ENCODE results near the gene NRIP3. TPM values are rescaled to one million over a fixed set of nuclear protein-coding genes. Genes with fewer than 3 reads are reported as not detected.

NRIP3 gene
- total RNA-seq, 2 donors from 2014 or later, result 0.95 to 1.2 TPM

DNA sequence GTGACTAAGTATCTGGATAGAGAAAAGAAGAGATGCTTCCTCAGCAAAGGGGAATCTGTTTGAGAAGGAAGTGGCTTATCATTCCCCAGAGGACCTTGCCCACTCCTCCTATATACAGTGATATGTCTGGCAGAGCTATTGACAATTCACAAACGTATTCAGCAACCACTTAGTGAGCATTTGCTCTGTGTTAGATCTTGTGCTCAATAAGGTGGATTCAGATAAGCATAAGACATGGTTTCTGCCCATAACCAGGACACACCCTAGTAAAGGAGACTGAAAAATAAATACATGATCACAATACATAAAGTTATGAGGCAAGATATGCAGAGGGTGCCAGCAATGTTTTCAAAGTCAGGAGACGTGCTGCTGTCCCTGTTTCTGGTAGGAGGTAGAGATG, 41.0 kb downstream of the NRIP3 start:
- Histone ChIP-seq H3K4me1 (ENCODE audit: control insufficient read depth, insufficient read depth, low read length) (peaks cover 6% of the 10 kb centered on the region), H3K27ac (ENCODE audit: low read depth, low read length) (no peak overlapping the region), H3K9ac (ENCODE audit: extremely low read depth, low read length, poor library complexity, severe bottlenecking) (no peak overlapping the region), H3K9me3 (ENCODE audit: control insufficient read depth, low read length) (no peaks in the 10 kb centered on the region), H3K4me3 (ENCODE audit: low read length) (peak overlapping the region; percentile 90), H3K36me3 (ENCODE audit: control insufficient read depth, insufficient read depth, low read length) (no peaks in the 10 kb centered on the region), H3K27me3 (ENCODE audit: control insufficient read depth, insufficient read depth, low read length, poor library complexity, severe bottlenecking) (no peaks in the 10 kb centered on the region)
- TF ChIP-seq CTCF (conservative IDR thresholded peaks at IDR 0.05), result no peak
- H3K36me3 Mint-ChIP-seq (ENCODE audit: low read depth), result no peaks in the 10 kb centered on the region
- H3K27ac Mint-ChIP-seq, result no peak overlapping the region
- no peak for DNase-seq
- 84% methylated on average over 2 of the region's 2 CpGs; no CpG with 5 or more reads in 1 of the 2 experiments for WGBS, 2 experiments (ENCODE audit: insufficient coverage in 1 of 2, insufficient read length in 1 of 2)
- no peaks in the 10 kb centered on the region for H3K27me3 Mint-ChIP-seq (ENCODE audit: insufficient read depth)
- H3K4me3 Mint-ChIP-seq, result peak overlapping the region; percentile 82
- H3K4me1 Mint-ChIP-seq, result peaks cover 18% of the 10 kb centered on the region
- H3K9me3 Mint-ChIP-seq, result no peaks in the 10 kb centered on the region

GRCh38 chr11:8961401-8961800, 42.4 kb downstream of the NRIP3 start:
- H3K27ac ChIP-seq (ENCODE audit: low read depth, low read length), result no peak overlapping the region
- Mint-ChIP-seq H3K4me3 (no peak overlapping the region), H3K9me3 (no peaks in the 10 kb centered on the region), H3K36me3 (ENCODE audit: low read depth) (peaks cover 8% of the 10 kb centered on the region), H3K4me1 (peaks cover 22% of the 10 kb centered on the region), H3K27me3 (ENCODE audit: insufficient read depth) (no peaks in the 10 kb centered on the region), H3K27ac (no peak overlapping the region)
- no peaks in the 10 kb centered on the region for H3K36me3 ChIP-seq (ENCODE audit: control insufficient read depth, insufficient read depth, low read length)
- H3K9ac ChIP-seq (ENCODE audit: extremely low read depth, low read length, poor library complexity, severe bottlenecking), result no peak overlapping the region
- WGBS, 2 experiments (ENCODE audit: insufficient coverage in 1 of 2, insufficient read length in 1 of 2), result 91 to 100% methylated on average over 1 to 2 of the region's 2 CpGs
- peaks cover 6% of the 10 kb centered on the region for H3K4me1 ChIP-seq (ENCODE audit: control insufficient read depth, insufficient read depth, low read length)
- H3K27me3 ChIP-seq (ENCODE audit: control insufficient read depth, insufficient read depth, low read length, poor library complexity, severe bottlenecking), result no peaks in the 10 kb centered on the region
- no peak overlapping the region for H3K4me3 ChIP-seq (ENCODE audit: low read length)
- no peak for DNase-seq
- TF ChIP-seq CTCF (conservative IDR thresholded peaks at IDR 0.05), result no peak
- H3K9me3 ChIP-seq (ENCODE audit: control insufficient read depth, low read length), result no peaks in the 10 kb centered on the region

DNA sequence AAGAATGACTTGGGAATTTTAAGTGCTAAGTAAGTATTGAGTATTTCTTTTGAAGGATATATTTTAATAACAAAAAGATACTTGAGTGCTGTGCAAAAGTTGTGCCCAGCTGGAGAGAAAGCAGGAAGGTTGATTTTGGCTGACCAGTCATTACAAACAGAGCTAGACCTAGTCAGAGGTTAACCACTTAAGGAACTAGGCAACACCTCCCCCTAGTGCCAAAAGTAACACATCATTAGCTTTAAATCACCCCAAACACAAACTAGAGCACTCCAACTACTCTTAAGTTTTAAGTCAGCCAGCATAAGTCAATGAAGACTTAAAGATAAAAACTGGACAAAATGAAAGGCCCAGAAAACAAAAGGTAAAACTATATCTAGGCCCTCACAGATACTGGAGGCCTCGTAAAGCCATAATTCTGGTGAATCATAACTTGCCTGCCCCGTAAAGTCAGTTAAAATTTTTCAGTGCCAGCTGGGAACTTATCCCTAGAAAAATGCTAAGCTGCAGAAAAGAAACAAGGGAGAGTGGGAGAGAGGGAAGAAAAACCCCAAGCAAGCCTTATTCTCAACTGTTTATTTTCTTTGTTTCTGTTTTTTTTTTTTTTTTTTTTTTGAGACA, 44.1 kb downstream of the NRIP3 start:
- no peaks in the 10 kb centered on the region for H3K27me3 Mint-ChIP-seq (ENCODE audit: insufficient read depth)
- no peaks in the 10 kb centered on the region for H3K27me3 ChIP-seq (ENCODE audit: control insufficient read depth, insufficient read depth, low read length, poor library complexity, severe bottlenecking)
- peaks cover 6% of the 10 kb centered on the region for H3K9me3 Mint-ChIP-seq
- peaks cover 13% of the 10 kb centered on the region for H3K36me3 ChIP-seq (ENCODE audit: control insufficient read depth, insufficient read depth, low read length)
- DNase-seq, result peak; percentile 68
- no peak overlapping the region for H3K9ac ChIP-seq (ENCODE audit: extremely low read depth, low read length, poor library complexity, severe bottlenecking)
- peak; percentile 81 for TF ChIP-seq CTCF (conservative IDR thresholded peaks at IDR 0.05)
- peaks cover 6% of the 10 kb centered on the region for H3K4me1 ChIP-seq (ENCODE audit: control insufficient read depth, insufficient read depth, low read length)
- H3K36me3 Mint-ChIP-seq (ENCODE audit: low read depth), result peaks cover 21% of the 10 kb centered on the region
- no peak overlapping the region for H3K27ac Mint-ChIP-seq
- no peak overlapping the region for H3K4me3 Mint-ChIP-seq
- H3K9me3 ChIP-seq (ENCODE audit: control insufficient read depth, low read length), result peaks cover 13% of the 10 kb centered on the region
- WGBS, 2 experiments (ENCODE audit: insufficient coverage in 1 of 2, insufficient read length in 1 of 2), result 32% methylated on average over 2 of the region's 2 CpGs; no CpG with 5 or more reads in 1 of the 2 experiments
- no peak overlapping the region for H3K4me3 ChIP-seq (ENCODE audit: low read length)
- H3K4me1 Mint-ChIP-seq, result peaks cover 16% of the 10 kb centered on the region
- H3K27ac ChIP-seq (ENCODE audit: low read depth, low read length), result no peak overlapping the region
